Mucosa of rectum (tissue), 2 donors: ENCODE data around the gene SLC25A48.
"Not testable (repeated sequence)": the region's sequence is repeated elsewhere in the genome, so short reads cannot be mapped to it uniquely, and the experiment has no call there.

Experiments
- H3K27ac ChIP-seq, 2 donors: one replicate each; pipeline ENCODE4 v1.7.0; 2013; ENCODE audit warnings: inconsistent platforms in 2 of 2, low read depth in 2 of 2, low read length in 2 of 2
- H3K27me3 ChIP-seq, 2 donors: one replicate each; pipeline ENCODE4 v1.7.0; 2013; ENCODE audit warnings: low read length in 2 of 2; ENCODE audit not compliant: control insufficient read depth in 2 of 2, insufficient read depth in 2 of 2
- H3K36me3 ChIP-seq, 2 donors: one replicate each; pipeline ENCODE4 v1.7.0; 2013; ENCODE audit warnings: low read length in 2 of 2; ENCODE audit not compliant: control insufficient read depth in 2 of 2, insufficient read depth in 2 of 2
- H3K4me1 ChIP-seq, 2 donors: one replicate each; pipeline ENCODE4 v1.7.0; 2013; ENCODE audit warnings: low read length in 2 of 2, mild to moderate bottlenecking in 1 of 2; ENCODE audit not compliant: control insufficient read depth in 2 of 2, insufficient read depth in 2 of 2
- H3K4me3 ChIP-seq, 2 donors: one replicate each; pipeline ENCODE4 v1.7.0; 2013; ENCODE audit warnings: low read length in 2 of 2
- H3K9ac ChIP-seq, 2 donors: one replicate each; pipeline ENCODE4 v1.7.0; 2013; ENCODE audit warnings: low read length in 2 of 2, low read depth in 1 of 2, mild to moderate bottlenecking in 1 of 2
- H3K9me3 ChIP-seq, 2 donors: one replicate each; pipeline ENCODE4 v1.7.0; 2013; ENCODE audit warnings: low read length in 2 of 2; ENCODE audit not compliant: control insufficient read depth in 2 of 2
- donor health status: healthy.
- donor health status: Normal muscosa, but diverticular disease.

The SLC25A48 gene

DNA sequence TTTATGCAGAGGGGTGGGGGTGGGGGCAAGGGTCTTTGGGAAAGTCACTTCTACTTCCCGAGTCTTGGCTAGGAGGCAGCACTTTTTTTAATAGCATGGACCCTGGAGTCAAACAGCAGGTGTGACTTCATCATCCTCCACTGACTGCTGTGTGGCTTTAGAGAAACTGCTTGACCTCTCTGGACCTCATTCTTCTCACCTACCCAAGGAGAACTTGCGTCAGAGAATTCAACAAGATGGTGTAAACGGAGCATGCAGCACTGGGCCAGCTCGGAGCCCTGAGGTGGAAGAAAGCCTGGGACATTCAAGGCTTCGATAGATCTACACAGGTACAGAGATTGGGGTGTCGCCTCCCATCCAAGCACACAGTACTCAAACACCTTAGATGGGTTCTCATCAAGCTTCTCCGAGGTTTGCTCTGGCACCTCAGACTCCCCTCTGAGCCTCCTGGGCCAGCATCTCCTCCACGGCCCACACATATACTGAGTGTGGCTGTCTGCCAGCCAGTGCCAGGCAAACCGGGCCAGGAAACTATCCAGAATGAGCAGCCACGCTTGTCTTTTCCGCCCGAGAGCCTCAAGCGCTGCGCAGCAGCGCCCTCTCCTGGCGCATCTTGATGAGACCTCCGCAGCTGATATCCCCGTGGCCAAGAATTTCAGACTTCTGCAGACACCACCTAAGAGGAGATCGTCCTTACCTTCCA is 4.6 kb upstream of the SLC25A48 start:
- Histone ChIP-seq H3K36me3 (no peaks in the 10 kb centered on the region), H3K4me3 (no peak overlapping the region), H3K9ac (no peak overlapping the region), H3K27me3 (peaks cover 8 to 17% of the 10 kb centered on the region in 2 donors), H3K9me3 (no peaks in the 10 kb centered on the region), H3K27ac (no peak overlapping the region), H3K4me1 (peaks cover 2 to 3% of the 10 kb centered on the region in 2 donors)

DNA sequence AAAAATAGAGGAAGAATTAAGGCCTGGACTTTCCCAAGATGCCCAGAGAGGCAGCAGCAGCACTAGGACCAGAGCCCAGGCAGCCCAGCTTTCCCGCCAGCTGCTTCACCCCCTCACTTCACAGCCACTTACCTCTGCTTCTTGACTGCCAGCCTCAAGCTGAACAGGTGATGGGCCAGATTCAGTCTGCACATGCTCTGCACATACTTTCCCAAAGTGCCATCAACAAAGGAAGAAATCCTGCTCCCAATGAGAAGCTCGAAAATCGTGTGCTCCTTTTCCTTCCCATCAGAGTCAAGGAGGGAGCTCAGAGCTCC is 4.1 kb upstream of the SLC25A48 start:
- Histone ChIP-seq H3K36me3 (no peaks in the 10 kb centered on the region), H3K27ac (no peak overlapping the region), H3K4me3 (no peak overlapping the region), H3K9me3 (no peaks in the 10 kb centered on the region), H3K9ac (no peak overlapping the region), H3K4me1 (peaks cover 2 to 7% of the 10 kb centered on the region in 2 donors), H3K27me3 (peaks cover 8 to 17% of the 10 kb centered on the region in 2 donors)

DNA sequence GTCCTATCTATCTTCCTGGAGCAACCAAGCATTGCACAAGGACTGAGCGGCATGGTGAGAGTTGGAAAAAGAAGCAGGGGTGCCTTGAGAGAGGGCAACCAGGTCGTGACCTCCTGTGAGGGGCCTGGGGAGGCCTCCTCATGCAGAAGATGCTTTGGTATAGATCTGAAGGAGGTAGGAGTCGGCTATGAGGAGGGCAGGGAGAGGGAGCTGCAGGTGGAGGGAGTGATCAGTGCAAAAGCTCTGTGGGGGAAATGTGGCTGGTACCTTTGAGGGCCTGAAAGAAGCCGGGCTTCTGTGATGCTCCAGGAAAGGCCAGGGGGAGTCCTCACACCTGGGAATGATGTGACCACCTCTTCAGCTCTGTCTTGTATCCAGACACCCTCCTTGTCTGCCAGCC is 3.6 kb upstream of the SLC25A48 start:
- no peaks in the 10 kb centered on the region for H3K9me3 ChIP-seq
- H3K9ac ChIP-seq, result no peak overlapping the region
- no peak overlapping the region for H3K27ac ChIP-seq
- peaks cover 8 to 20% of the 10 kb centered on the region in 2 donors for H3K27me3 ChIP-seq
- no peak overlapping the region for H3K4me3 ChIP-seq
- H3K36me3 ChIP-seq, result no peaks in the 10 kb centered on the region
- H3K4me1 ChIP-seq, result peaks cover 2 to 8% of the 10 kb centered on the region in 2 donors

DNA sequence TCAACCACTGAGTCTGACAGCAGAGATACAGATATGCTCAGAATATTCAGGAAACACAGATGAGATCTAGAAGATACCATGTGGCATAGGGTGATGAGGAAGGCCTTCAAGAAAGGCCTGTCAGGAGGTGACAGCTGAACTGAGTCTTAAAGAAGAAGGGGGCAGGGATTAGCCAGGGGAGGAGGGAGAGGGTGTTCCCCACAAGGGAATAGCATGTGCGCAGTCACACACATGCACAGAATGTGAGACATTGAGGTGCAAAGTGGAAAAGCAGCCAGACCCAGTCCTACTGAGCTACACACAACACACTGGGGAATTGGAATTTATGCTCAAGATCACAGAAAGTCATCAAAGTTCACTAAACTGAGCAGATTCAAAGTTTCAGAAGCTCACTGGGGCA is 3.0 kb upstream of the SLC25A48 start:
- no peak overlapping the region for H3K9ac ChIP-seq
- H3K4me1 ChIP-seq, result peaks cover 2 to 8% of the 10 kb centered on the region in 2 donors
- H3K4me3 ChIP-seq, result no peak overlapping the region
- H3K9me3 ChIP-seq, result no peaks in the 10 kb centered on the region
- no peak overlapping the region for H3K27ac ChIP-seq
- no peaks in the 10 kb centered on the region for H3K36me3 ChIP-seq
- peaks cover 8 to 21% of the 10 kb centered on the region in 2 donors for H3K27me3 ChIP-seq

DNA sequence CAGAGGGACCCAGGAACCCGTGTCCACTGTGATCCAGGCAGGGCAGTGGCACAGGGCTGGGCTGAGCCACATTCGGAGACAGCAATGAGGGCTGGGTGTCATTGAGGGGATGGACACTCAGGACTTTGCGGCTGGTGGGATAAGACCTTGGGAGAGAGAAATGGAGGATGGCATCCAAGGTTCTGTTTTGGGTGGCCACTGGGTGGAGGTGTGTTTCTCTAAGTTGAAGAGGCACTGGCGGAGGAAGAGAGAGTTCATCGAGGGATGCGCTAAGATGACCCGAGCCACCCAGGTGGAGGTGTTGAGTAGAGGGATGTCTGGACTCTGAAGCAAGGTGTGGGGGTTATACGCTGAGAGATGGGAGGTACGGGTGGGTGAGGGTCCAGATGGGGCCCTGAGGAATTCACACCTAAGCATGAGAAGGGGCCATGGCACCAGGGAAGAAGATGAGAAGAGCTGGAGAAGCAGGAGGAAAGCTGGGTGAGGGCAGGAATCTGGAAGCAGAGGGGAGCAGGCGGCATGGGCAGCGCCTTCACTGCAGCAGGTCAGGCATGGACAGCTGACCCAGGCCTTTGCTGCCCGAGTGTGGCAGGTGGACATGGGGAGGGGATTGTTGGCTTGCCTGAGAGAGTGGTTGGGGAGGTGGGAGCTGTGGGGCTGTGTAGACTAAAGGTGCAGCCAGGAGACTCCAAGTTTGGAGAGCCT is 2.5 kb upstream of the SLC25A48 start:
- no peaks in the 10 kb centered on the region for H3K36me3 ChIP-seq
- peaks cover 10 to 21% of the 10 kb centered on the region in 2 donors for H3K27me3 ChIP-seq
- H3K9me3 ChIP-seq, result no peaks in the 10 kb centered on the region

DNA sequence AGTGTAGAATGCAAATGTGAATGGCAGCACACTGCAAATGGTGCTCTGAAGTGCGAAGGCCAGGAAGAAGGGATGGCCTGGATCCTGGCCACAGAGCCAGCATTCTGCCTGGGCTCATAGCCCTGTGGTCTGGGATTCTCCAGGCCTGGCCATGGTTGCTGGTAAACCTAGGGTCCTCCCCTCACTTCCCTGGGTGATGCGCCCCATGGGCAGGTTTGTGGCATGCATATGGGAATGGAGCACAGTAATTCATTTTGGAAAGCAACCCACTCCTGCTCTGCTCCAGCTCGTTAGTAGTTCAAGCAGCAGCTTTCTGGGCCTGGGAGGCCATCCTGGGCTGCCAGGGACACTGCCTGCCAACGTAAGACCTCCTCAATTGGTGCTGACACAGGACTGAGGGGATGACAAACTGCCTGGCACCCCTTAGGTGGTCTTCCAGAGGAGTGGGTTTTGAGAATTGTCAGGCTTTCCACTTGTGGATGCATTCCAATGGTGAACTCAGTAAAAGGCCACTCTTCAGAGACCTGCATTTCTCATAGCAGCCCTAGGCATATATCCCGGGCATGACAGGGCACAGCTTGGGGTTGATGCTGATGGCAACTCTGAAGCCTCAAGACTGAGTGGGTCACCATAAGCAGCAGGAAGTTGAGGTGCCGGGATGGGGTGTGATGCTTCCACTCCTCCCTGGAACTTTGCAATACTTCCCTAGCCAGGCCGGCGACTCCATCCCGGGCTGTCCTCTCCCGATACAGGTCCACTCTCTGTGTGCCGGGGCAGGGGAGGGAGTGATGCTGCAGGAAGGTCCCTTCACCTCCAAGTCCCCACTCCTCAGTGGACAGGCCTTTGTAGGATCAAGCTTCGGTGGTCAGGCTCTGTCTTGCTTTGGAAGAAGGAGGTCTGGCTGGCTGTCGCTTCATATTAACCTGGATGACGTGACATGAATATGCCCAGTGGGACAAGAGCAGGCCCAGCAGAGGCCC is 1.2 kb upstream of the SLC25A48 start:
- Histone ChIP-seq H3K36me3 (no peaks in the 10 kb centered on the region), H3K27ac (no peak overlapping the region), H3K27me3 (peaks cover 11 to 21% of the 10 kb centered on the region in 2 donors), H3K4me1 (peaks cover 2 to 8% of the 10 kb centered on the region in 2 donors), H3K9me3 (no peaks in the 10 kb centered on the region), H3K4me3 (no peak overlapping the region), H3K9ac (no peak overlapping the region)

More for the DNA sequence above, 2.5 kb upstream of the SLC25A48 start:
- Histone ChIP-seq H3K27ac (no peak overlapping the region), H3K4me3 (no peak overlapping the region), H3K9ac (no peak overlapping the region), H3K4me1 (peaks cover 2 to 8% of the 10 kb centered on the region in 2 donors)

DNA sequence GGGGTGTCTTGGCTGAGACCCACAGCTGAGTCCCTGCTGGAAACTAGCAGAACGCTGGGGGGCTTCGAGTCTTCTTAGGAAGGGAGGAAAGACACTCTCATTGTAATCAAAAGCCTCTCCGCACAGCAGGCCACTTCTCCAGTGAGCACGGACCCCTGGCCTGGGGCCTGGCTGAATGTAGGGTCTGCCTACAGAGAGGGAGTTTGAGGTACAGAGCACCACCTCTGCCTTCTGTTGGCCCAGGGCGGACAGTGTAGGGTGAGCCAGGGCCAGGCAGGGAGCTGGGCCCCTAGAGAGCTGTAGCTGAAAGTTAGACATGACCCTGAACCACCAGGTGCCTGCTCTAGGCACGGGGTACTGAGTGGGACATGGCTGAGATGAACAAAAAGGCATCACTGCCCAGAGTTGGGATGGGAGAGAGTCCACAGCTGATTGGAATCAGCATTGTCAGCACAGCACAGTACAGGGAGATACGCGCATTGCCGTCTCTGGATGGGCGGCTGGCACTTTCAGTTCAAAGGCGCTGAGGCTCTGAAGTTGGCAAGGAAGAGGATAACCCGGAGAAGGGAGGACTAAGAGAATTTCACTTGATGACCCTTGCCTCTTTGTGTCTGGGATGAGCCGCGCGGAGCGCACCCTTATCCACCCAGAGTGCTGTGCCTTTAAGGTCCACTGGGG is 363 bp upstream of the SLC25A48 start:
- Histone ChIP-seq H3K4me3 (peak overlapping the region; percentile 74 to 76), H3K27ac (no peak overlapping the region), H3K9me3 (no peaks in the 10 kb centered on the region), H3K9ac (peak overlapping the region in 1 of 2 donors; percentile 74), H3K4me1 (peaks cover 2 to 8% of the 10 kb centered on the region in 2 donors), H3K27me3 (peaks cover 11 to 21% of the 10 kb centered on the region in 2 donors), H3K36me3 (no peaks in the 10 kb centered on the region)

DNA sequence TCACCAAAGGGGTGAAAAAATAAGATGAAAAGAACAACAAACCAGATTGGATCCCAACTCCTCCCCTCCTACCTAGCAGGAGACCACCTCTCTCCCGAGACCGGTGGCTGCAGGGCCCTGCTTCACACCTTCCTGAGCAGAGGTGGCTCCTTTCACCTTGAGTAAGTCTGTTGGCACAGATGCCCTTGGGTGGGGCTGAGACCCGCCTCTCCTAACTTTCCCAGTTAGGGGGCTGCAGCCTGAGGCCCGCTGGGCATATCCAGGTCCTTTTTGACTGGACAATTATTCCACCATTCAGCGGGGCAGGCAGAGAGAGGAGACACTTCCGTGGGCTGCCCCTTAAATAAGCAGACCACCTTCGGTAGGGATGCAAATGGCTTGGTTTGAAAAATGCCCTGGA is 1.3 kb downstream of the SLC25A48 start:
- Histone ChIP-seq H3K27me3 (peaks cover 11 to 21% of the 10 kb centered on the region in 2 donors), H3K9ac (no peak overlapping the region), H3K9me3 (no peaks in the 10 kb centered on the region), H3K4me3 (no peak overlapping the region), H3K4me1 (peaks cover 2 to 8% of the 10 kb centered on the region in 2 donors), H3K27ac (no peak overlapping the region), H3K36me3 (no peaks in the 10 kb centered on the region)

DNA sequence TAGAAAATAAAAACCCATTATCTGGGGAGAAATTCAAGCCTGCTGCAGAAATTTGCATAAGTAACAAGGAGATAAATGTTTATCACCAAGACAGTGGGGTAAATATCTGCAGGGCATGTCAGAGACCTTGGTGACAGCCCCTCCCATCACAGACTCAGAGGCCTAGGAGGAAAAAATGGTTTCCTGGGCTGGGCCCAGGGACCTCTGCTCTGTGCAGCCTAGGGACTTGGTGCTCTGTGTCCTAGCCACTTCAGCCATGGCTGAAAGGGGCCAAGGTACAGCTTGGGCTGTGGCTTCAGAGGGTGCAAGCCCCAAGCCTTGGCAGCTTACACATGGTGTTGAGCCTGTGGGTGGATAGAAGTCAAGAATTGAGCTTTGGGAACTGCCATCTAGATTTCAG is 3.9 kb downstream of the SLC25A48 start:
- H3K4me1 ChIP-seq, result not testable (repeated sequence)

More for the DNA sequence above, 3.9 kb downstream of the SLC25A48 start:
- H3K9ac ChIP-seq, H3K9me3 ChIP-seq, H3K27ac ChIP-seq, H3K4me3 ChIP-seq, H3K36me3 ChIP-seq: not testable (repeated sequence)
- peaks cover 4 to 13% of the 10 kb centered on the region in 2 donors for H3K27me3 ChIP-seq
